HG03469 (cell line): ENCODE data around the gene ARHGEF35.
"Not testable (repeated sequence)": the region's sequence is repeated elsewhere in the genome, so short reads cannot be mapped to it uniquely, and the experiment has no call there.

ENCODE experiments used
- ATAC-seq: cut with Tn5 transposase; IDR thresholded peaks from one replicate; pipeline ENCODE4 v1.9.1; 2021; ENCODE audit warnings: mild to moderate bottlenecking, moderate library complexity, moderate number of reproducible peaks; ENCODE audit not compliant: unreplicated experiment

Gene ARHGEF35

DNA sequence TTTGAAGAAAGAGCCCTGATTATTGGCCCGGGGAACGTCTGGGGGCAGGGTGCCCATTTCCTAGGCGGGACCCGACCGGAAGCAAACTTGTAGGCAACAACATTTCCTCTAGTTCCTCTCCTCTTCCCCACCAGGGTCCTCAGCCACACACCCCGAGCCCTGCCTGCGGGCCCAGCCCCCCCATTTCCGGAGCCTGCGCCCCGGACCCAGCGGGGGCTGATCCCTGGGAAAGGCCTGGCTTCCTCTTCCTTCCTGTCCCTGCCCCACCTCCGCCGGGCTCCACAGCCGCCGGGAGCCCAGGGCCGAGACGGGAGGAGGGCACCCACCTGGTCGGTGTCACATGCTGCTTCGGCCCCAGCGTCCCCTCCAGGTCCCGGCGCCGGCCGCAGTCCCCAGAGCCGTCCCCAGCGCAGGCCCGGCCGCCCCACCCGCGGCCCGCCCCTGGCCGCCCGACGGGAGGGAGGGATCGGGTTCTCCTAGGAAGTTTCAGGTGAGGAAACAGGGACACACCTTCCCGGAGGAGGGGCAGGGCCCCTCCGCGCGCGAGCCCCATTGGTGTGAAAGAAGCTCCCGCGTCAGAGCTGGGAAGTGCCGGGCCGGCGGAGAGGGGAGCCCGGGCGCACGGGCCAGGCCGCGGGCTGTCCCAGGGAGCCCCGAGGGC lies at the start of gene ARHGEF35:
Gene ARHGEF35, minus strand, starts transcription at position 622 of the 661 bp plus-strand sequence. CDS start 7,450 bp downstream, outside the sequence.
- not testable (repeated sequence) for ATAC-seq

DNA sequence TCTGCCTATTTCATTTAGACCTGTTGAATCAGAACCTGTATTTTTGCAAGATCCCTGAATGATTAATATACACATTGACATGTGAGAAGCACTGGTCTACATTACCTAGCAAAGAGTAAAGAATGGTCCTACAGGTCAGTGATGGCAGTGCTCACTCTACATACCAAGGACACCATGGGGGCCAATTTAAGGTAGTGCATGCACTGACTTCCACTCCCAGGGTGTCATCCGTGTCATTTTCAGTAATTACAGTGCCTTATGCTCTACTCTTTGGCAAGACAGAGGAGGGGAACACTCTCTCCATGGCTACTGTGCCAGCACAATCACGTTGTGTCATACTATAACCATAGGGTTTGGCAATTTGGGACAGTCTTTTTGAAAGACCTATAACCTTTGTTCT lies 49.7 kb upstream of the ARHGEF35 start:
- not testable (repeated sequence) for ATAC-seq

DNA sequence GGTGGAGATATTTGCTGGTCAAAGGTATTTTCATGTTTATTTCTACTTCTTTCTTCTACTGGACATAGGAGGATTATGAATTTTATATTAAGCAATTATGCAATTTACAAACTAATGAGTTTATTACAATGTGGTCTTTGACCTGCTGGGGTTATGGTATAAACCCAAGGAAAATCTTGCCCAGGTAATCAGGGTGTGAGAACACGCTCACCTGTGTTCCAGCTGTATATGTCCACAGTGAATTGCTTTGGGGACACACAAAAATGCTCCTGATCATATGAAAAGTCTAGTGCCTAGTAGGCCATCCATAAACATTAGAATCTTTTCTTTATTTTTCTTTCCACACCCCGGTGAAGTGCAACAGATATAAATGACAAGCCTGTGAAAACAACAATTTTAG lies 43.7 kb upstream of the ARHGEF35 start, which contains the start of gene OR2A42:
Gene OR2A42, minus strand, starts transcription at position 241 of the 400 bp plus-strand sequence. CDS start 6,762 bp downstream, outside the sequence.
- ATAC-seq: not testable (repeated sequence)

DNA sequence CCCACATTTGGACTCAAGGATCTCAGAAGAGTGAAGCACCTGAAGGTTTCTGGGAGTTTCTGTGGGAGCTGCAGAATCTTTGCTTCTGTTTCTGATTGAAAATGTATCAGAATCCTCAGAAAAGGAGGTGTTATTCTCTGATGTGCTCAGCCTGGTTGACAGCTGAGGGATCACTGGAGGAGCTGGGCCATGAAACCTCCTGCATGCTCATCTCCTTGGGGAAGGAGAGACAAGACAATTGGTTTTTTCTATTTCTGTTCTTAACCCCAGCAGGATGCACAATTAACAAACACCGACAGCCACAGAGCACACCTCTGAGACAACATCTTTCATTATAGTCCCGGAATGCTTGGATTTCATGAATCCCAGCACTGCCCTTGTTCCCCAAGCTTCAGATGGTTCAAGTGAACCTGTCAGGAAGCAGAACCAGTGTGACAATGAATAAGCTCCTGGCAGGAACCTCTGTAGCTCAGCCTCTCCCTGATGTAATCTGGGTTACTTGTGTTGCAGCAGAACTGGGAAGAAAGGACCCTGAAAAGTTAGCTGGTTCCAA lies 43.0 kb upstream of the ARHGEF35 start:
- not testable (repeated sequence) for ATAC-seq

DNA sequence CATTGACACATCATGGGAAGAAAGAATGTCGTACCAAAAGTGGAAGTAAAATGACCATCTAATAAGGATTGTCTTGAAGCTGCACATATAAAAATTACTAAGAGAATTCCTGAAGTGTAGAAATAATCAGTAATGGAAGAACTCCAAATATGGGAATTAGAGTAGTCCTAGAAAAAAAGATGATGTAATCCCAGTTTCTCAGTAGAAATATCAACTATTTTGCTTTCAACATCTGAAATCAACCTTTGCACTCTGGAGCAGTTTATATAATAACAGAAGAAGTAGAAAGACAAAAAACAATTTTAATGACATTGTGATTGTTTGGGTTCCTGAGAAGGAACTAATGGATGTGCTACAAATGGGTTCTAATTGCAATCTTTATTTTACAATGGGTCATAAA lies 37.4 kb upstream of the ARHGEF35 start:
- ATAC-seq: not testable (repeated sequence)

DNA sequence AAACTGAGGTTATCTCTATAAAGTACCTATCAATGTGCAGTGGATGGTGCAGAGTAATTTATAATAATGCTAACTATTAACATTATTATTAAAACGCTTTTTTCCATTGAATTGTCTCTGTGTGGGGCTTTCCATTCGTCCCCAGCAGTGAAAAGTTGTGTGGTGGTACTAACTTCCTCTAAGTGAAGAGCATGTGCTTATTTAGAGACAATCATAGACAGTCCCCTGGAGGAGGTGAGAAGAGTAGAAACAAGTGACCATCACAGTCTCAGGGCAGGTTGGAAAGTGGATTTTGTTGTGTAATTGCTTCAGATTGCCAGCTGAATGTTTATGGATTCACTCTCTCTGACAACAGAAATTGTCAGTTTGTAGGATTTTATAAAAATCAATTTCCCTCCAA lies 35.4 kb upstream of the ARHGEF35 start:
- ATAC-seq: not testable (repeated sequence)

DNA sequence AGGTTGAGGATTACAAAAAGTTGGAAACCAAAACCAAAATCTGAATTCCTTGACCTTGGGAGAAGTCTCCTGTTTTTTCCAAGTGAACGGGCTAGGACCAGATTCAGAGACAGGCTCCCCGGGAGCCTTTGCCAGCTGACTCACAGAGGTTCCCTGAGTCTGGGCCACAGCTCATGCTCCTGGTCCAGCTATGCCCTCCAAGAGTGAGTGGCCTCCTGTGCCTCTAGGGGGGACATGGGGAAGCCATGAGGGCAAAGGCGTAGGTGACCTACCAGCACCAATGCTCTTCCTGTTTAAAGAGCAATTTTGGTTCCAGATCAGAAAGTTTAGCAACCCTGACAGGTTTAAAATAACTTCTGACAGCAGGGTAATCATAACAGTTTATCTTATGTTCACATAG lies 33.2 kb upstream of the ARHGEF35 start:
- not testable (repeated sequence) for ATAC-seq

DNA sequence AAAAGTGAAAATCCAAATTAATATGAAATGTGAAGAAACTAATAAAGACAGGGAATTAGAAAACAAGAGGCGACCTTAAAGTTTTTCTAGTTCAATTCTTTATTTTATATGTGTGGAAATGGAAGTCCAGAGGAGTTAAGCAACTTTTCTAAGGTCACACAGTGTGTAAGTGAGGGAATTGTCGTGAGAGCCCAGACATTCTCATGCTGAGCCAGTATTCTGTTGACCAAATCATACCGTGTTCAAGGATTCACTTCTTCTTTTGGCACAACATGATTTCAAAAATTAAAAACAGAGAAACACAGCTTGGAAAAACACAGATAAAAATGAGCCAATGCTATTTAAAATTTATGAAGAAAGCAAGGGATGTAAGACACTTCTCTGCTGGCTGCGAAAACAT lies 31.2 kb upstream of the ARHGEF35 start:
- ATAC-seq: not testable (repeated sequence)

DNA sequence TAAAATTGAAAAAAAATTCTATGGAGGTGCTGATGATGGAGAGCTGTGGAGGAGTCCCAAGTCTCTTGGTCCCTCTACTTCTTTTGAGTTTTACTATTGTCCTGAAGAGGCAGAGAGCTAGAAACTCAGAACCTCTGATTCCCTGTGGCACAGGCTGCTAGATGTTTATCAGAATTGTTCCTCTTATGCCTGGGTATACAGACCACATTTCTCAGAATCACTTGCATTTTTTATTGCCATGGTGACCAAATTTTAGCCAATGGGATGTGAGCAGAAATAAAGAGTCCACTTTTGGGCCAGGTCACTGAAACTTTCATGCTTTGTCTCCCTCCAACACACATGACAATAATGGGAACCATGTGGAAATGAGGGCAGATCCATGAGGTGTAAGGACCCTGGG lies 28.0 kb upstream of the ARHGEF35 start:
- not testable (repeated sequence) for ATAC-seq

DNA sequence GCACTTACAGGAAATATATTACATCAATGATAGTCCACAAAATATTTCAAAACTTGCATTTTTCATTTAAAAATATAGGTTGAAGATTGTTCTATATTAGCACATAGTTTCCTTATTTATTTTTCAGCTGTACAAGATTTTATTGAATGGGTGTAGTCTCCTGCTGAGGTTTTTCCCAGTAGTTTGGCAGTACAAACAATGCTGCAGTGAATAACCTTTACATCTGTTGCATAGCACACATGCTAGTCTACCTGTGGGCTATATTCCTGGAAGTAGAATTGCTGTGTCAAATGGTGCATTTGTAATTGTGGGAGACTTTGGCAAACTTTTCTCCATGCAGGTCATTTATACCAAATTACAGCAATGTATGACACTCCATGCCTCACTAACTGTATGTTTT lies 24.9 kb upstream of the ARHGEF35 start:
- ATAC-seq: not testable (repeated sequence)

DNA sequence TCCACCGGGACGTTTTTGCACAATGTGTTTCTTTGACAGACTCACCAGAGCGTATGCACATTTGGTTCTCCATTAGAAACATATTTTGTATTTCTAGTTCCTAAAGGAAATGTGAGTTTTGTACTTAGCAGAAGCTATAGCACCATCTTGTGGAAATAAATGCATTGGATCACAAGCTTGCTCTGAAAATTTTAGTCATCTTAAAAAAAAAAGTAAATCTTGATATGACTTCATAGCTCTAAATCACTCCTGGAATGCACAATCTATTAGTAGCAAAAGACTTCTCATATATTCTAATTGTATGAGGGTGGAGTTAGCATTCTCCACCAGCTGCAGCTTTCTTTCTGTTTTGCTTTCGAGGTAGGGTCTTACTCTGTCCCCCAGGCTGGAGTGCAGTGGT lies 23.5 kb upstream of the ARHGEF35 start:
- not testable (repeated sequence) for ATAC-seq

DNA sequence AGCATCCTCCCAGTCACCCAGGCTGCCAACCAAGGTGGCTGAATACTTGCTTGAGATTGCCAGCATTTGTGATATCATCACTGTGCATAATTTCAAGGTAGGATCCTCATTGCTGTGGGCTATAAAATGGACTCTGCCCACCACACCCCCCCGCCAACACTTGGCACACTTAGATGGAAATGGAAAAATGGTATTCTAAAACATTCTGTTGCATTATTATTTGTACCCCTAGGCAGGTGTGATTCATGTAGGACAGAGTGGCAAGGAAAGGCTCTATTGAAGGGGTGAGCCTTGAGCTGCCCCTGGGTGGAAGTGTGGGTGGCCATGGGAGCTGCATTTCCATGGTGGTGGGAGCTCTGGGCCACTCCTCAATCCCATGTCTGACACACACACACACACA lies 22.9 kb upstream of the ARHGEF35 start:
- not testable (repeated sequence) for ATAC-seq

DNA sequence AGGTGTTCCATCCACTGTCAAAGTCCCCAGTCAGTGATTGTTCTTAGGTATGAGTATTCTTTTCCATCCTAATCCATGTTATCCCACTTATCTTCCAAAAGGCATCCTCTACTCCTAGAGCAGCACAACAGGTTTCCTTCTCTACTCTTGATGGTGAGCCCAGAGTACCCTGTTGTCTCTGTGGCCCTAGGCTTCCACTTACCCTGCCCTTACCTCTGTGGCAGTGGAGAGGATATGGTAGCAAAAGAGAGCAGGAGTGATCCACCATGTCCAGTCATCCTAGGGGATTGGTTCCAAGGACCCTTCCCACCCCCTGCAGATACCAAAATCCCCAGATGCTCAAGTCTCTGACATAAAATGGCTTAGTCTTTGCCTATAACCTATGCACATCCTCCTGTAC lies 21.6 kb upstream of the ARHGEF35 start:
- not testable (repeated sequence) for ATAC-seq

DNA sequence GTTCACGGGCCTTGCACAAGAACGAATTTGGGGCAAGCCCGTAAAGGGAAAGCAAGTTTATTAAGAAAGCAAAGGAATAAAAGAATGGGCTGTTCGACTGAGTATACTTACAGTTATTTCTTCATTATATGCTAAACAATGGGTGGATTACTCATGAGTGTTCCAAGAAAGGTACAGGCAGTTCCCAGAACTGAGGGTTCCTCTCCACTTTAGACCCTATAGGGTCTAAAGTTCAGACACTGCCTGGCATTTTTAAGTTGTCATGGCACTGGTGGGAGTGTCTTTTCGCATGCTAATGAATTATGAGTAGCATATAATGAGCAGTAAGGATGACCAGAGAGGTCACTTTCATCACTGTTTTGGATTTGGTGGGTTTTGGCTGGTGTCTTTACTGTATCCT lies 9.7 kb upstream of the ARHGEF35 start:
- ATAC-seq: not testable (repeated sequence)

DNA sequence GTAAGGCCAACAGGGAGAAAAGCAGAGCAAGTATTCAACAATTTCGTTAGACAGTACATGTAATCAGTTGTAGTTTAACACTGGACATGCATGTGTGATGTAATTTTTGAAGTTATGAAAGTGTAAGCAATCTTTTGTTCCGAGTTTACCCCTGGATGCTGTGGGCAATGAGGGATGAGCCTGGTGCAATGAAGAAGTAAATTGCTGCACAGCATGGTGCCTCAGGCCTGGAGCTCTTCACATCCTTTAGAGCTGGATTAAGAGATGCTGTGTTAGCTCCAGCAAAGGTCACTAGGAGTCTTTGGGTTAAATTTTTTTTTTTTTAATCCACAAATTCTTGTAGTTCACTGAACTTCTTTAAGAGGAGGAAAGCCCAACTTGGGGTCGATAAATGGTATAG lies 7.5 kb upstream of the ARHGEF35 start:
- ATAC-seq: not testable (repeated sequence)

DNA sequence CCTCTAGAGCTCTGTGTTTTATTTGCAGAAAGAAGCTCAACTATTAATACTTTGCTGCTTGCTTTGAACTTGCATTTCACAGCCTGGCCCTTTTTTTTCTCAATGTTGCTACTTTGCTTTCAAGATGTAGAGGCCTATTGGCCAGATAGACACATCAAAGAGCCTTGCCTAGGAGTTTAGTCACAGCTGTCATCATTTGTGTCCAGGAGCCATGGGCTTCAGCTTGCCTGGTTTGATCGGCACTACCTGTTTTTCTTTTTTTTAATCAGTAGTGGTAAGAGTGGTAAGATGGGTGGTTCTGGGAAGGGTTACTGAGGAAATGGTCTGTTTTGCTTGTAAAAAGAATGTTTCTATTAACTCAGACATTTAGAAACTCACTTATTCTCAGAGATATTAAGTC lies 6.3 kb upstream of the ARHGEF35 start:
- ATAC-seq: not testable (repeated sequence)

DNA sequence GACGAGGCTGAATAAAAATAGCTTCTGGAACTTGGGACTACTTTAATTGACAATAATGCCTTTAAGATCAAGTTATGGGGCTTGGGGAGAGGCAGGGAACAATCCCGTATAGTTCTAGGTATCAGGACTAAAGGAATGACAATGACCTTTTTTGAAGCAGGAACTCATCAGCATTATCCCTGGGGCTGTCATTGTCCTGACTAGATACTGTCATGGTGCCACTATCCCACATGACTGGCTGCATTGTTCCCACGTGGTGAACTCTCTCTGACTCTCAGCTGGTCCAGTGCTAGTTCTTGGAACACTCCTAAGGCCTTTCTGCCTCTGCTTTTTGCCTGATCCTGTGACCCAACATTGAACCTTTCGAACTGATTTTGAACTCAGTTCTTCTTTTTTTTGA lies 3.3 kb upstream of the ARHGEF35 start:
- not testable (repeated sequence) for ATAC-seq

DNA sequence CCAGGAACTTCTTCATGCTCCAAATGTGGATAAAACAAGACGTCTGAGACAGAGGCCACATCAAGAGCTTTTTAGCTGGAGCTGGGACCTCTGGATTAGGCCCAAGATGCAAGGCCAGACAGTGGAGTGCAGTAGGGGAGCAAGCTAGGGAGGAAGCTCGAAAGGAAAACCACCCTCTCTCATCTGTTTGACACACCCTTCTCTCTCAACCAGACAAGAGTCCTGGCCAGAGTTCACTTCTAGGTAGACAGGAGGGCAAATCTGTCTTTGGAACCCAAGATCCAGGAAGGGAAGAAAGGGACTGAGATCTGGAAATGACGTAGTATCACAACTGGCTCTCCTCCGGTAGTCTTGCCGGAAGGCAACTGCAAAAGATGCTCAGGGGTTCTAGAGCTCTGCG lies 1.2 kb downstream of the ARHGEF35 start:
- not testable (repeated sequence) for ATAC-seq

DNA sequence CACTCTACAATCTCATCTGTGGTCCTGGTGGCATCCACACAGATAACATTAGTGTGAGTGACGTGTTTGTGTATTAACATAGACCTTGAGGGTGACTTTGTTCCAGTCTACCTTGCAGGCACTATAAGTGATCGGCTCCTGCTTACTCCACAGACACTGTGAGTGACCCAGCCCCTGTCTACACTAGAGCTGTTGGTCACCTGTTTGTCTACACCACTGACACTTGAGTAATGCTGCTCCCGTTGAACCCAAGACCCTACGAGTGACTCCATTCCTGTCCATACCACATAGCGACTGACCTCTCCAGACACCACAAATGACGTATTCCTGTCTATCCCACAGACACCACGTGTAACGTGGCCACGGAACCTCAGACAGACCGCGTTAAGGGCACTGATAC lies 1.9 kb downstream of the ARHGEF35 start:
- not testable (repeated sequence) for ATAC-seq

DNA sequence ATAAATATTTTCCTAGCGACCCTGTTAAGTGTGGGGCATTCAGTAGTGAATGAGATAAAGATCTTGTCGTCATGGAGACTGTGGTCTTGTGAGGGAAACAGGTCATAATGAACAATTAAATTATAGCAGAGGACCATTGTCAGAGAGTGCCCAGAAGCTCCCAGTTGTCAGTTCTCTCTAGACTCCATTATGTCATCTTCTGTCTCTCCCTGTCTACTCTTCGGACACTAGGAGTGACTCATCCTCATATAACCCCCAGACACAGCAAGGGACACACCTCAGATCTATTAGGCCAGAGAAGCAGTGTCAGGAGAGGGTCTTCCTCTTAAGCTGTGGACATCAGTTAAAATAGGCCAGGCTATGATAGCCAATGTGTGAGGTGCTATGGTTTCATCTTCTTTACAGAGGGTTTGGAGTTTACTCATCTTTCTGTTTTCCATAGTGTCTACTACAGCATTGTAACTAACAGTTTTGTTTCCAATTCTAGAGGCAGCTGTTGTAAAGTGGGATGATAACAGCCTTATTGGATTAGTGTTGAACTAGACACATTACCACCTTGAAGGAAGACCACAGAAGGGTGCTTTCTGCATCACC lies 7.0 kb downstream of the ARHGEF35 start:
- not testable (repeated sequence) for ATAC-seq

DNA sequence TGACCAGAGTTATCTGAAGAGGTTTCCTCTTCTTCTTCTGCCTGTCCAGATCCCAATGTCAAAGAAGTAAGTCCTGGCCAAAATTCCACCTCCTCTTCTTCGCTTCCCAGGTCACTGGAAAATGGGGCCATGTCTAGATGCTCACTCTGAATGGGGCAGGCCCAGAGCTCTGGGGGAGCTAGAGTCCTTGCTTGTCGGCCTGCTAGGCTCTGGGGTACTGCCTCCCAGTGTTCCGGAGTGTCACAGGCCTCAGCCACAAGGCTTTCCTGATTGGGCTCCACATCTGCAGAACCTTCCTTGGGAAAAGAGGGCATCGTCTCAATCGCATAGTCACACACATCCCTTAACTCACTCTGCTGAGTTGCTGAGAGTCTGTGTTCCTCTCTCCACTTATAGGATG lies 7.8 kb downstream of the ARHGEF35 start:
- ATAC-seq: not testable (repeated sequence)

DNA sequence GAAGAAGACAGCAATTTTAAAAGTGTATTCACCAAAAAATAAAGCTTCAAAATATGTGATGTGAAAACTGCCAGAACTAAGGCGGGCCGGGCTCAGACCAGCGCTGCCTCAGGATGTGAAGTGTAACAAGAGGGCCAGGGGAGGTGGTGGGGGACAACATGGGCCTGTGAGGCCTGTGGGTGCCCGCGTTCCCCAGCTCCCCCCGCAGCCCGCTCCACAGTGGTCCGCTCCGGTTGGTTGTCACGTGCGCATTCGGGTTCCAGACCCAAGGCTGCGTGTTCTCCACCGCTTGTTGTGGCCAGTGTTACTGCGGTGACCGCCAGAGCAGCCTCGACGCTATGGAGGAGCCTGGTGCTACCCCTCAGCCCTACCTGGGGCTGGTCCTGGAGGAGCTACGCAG lies 12.5 kb downstream of the ARHGEF35 start, which contains the start of gene CTAGE4:
Gene CTAGE4, plus strand, starts transcription at position 301 of the 400 bp plus-strand sequence. Its CDS starts 38 bp downstream, at position 339.
- not testable (repeated sequence) for ATAC-seq
